ENCODE measurements around the gene EPHB2.

The EPHB2 gene

DNA sequence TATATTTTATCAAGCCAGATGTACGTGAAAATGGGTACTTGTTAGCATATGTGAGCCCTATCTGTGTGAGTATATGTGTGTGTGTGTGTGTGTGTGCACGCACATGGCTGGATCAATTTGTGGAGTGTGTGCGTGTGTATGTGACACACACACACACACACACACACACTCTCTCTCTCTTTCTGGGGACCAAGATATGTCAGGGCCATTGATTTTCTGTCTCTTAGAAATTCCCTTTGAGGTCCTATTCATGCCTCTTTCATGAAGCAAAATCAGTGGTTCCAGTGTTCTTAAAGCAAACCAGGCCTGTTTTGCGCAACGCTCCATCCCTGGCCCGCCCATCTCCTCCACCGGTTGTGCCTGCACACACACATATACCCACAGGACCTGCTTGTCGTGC lies 90.0 kb downstream of the EPHB2 start:
- Mint-ChIP-seq H3K4me1 (no peaks in the 10 kb centered on the region), H3K27me3 (peaks cover 1% of the 10 kb centered on the region), H3K27ac (no peak overlapping the region), H3K4me3 (no peak overlapping the region), H3K9me3 (no peaks in the 10 kb centered on the region), H3K36me3 (ENCODE audit: low read depth) (no peaks in the 10 kb centered on the region)
- no peak for DNase-seq
- ATAC-seq, result no peak

DNA sequence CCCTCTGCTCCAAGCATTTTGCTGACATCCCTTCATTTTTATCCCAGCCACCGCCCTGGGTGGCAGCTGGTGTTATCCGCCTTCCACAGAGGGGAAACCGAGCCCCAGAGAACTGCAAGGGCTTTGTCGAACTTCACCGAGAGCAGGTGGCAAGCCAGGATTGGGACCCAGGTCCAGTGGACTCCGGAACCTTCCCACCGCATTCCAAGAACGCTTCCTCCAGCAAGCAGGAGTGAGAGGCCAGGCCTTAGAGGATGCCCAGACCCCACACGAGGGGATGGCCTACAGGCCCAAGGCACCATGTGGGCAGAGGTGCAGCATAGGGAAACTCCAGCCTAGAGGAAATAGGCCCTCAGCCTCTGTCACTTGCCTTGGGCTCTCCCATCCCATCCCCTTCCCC lies 90.7 kb downstream of the EPHB2 start:
- DNase-seq (no peak), ATAC-seq (no peak)
- Mint-ChIP-seq H3K27me3 (peaks cover 4% of the 10 kb centered on the region), H3K4me1 (no peaks in the 10 kb centered on the region), H3K4me3 (no peak overlapping the region), H3K27ac (no peak overlapping the region), H3K36me3 (ENCODE audit: low read depth) (no peaks in the 10 kb centered on the region), H3K9me3 (no peaks in the 10 kb centered on the region)

DNA sequence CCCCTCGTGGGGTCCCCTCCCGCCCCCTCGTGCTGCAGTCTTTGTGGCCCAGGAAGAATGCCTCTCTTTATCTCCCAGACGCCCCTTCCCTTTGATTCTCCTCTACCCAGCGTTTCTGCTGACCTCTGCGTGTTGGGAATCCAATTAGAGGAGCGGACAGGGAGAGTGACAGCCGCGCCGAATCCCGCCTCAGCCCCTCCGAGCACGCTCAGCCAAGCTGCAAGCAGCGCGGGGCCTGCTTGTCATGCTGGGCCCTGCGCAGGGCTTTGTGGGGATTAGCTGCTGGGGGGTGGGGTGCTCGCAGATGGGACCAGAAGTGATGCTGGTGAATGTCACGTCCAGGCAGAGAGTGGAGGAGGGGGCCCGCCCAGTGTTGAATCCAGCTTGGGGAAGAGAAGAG lies 91.1 kb downstream of the EPHB2 start:
- H3K9me3 Mint-ChIP-seq, result no peaks in the 10 kb centered on the region
- ATAC-seq (no peak), DNase-seq (no peak)
- H3K27ac Mint-ChIP-seq, result no peak overlapping the region
- no peaks in the 10 kb centered on the region for H3K36me3 Mint-ChIP-seq (ENCODE audit: low read depth)
- peaks cover 4% of the 10 kb centered on the region for H3K27me3 Mint-ChIP-seq
- H3K4me1 Mint-ChIP-seq, result no peaks in the 10 kb centered on the region
- H3K4me3 Mint-ChIP-seq, result no peak overlapping the region

DNA sequence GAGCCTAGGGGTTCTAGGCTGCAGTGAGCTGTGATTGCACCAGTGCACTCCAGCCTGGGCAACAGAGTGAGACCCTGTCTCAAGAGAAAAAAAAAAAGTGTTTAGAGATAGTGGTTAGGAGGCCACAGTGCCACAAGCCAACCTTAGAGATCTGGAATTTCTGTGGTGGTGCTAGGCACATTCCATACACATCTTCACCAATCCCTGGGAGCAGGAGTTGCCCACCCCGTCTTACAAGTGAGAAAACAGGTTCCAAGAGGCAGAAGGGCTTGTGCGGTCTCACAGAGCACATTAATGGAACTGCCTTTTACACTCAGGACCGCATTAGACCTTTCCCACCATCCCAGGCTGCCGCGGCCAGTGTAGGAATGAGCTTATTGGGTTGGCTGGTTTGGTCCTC lies 93.2 kb downstream of the EPHB2 start:
- Mint-ChIP-seq H3K27me3 (peaks cover 4% of the 10 kb centered on the region), H3K36me3 (ENCODE audit: low read depth) (no peaks in the 10 kb centered on the region), H3K4me1 (no peaks in the 10 kb centered on the region), H3K9me3 (no peaks in the 10 kb centered on the region), H3K4me3 (no peak overlapping the region), H3K27ac (no peak overlapping the region)
- DNase-seq, result no peak
- no peak for ATAC-seq

DNA sequence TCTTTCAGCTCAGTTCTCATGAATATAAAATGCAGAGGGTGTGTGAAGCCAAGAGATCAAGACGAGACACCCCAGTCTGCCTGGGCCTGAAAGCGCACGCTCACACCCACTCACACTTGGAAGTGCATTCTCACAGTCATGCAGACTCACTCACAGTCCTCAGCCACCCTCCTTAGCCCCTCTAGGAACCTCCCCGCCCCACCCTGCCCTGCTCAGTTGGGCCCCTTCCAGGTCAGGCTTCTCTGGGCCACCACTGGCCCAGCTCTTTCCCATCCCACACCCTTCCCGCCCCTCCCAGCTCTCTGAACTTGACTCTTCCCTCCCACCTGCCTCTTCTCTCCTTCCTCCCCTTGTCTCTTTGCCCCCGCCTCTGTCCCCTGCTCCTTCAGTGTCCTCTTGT lies 93.8 kb downstream of the EPHB2 start:
- H3K9me3 Mint-ChIP-seq, result no peaks in the 10 kb centered on the region

DNA sequence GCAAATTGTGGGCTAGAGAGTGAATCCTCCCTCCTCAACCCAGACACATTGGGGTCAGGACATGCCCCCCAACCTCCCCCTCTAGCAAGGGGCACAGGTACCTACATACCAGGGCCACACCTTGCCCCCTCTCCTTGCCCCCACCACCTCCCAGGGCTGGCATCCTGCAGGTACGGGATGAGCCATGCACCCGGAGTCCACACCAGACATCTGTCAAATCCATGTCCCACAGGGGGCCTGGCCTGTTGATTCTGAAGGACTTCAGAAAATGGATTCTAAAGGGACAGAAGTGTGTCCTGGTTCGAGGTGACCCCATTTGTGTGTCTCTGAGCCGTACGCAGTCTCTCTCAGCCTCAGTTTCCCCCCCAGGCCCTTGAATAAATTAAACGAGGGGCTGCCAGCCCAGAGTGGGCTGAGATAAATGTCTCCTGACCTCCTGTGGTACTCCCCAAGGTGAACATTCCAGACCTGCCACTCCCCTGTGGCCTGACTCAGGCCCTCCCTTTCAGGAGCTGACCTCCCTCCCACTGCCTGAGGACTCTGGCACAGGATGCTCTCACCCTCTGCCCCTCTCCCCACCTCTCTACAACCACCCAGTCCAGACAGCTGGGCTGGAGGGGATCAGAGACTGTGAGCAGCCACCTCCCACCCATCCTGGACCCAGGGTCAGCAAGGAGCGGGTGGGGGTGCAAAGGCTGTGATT lies 94.5 kb downstream of the EPHB2 start:
- H3K4me1 Mint-ChIP-seq, result peaks cover 2% of the 10 kb centered on the region
- H3K27ac Mint-ChIP-seq, result no peak overlapping the region
- ATAC-seq, result no peak
- no peak overlapping the region for H3K4me3 Mint-ChIP-seq
- no peaks in the 10 kb centered on the region for H3K9me3 Mint-ChIP-seq
- H3K27me3 Mint-ChIP-seq, result peaks cover 6% of the 10 kb centered on the region
- no peak for DNase-seq
- H3K36me3 Mint-ChIP-seq (ENCODE audit: low read depth), result no peaks in the 10 kb centered on the region

More for the DNA sequence above, 93.8 kb downstream of the EPHB2 start:
- Mint-ChIP-seq H3K27ac (no peak overlapping the region), H3K4me3 (no peak overlapping the region), H3K36me3 (ENCODE audit: low read depth) (no peaks in the 10 kb centered on the region), H3K27me3 (peaks cover 4% of the 10 kb centered on the region), H3K4me1 (no peaks in the 10 kb centered on the region)
- ATAC-seq, result no peak
- no peak for DNase-seq

DNA sequence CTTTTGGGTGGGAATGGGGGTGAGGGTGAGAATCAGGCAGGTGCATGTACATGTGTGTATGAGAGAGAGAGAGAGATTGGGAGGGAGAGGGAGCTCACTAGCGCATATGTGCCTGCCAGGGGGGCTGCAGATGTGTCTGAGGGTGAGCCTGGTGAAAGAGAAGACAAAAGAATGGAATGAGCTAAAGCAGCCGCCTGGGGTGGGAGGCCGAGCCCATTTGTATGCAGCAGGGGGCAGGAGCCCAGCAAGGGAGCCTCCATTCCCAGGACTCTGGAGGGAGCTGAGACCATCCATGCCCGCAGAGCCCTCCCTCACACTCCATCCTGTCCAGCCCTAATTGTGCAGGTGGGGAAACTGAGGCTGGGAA lies 95.0 kb downstream of the EPHB2 start:
- no peak overlapping the region for H3K4me3 Mint-ChIP-seq
- no peaks in the 10 kb centered on the region for H3K36me3 Mint-ChIP-seq (ENCODE audit: low read depth)
- no peaks in the 10 kb centered on the region for H3K9me3 Mint-ChIP-seq
- H3K27me3 Mint-ChIP-seq, result peaks cover 6% of the 10 kb centered on the region
- no peak overlapping the region for H3K27ac Mint-ChIP-seq
- ATAC-seq (no peak), DNase-seq (no peak)
- H3K4me1 Mint-ChIP-seq, result peaks cover 3% of the 10 kb centered on the region

DNA sequence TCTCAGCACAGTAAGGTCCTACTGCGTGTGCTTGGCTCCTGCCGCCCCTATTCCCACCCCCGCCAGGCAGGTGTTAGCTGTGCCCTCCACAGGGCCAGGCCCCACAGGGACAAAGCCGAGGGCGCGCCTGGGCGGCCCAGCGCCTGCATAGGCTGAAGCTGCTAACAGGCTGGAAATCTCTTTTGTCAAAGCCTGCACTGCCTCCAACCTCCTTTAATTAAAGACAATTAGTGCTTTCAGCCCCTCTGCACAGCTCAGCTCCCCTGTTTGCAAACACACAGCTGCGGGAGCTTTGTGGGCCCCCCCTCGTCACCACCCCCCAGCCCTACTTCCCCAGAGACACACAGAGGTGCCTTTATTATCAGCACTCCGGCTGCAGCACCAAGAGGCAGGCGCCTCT lies 95.9 kb downstream of the EPHB2 start:
- H3K4me1 Mint-ChIP-seq, result peaks cover 4% of the 10 kb centered on the region
- H3K9me3 Mint-ChIP-seq, result no peaks in the 10 kb centered on the region
- no peak overlapping the region for H3K27ac Mint-ChIP-seq
- DNase-seq (no peak), ATAC-seq (no peak)
- no peaks in the 10 kb centered on the region for H3K36me3 Mint-ChIP-seq (ENCODE audit: low read depth)
- no peak overlapping the region for H3K4me3 Mint-ChIP-seq
- peaks cover 6% of the 10 kb centered on the region for H3K27me3 Mint-ChIP-seq

DNA sequence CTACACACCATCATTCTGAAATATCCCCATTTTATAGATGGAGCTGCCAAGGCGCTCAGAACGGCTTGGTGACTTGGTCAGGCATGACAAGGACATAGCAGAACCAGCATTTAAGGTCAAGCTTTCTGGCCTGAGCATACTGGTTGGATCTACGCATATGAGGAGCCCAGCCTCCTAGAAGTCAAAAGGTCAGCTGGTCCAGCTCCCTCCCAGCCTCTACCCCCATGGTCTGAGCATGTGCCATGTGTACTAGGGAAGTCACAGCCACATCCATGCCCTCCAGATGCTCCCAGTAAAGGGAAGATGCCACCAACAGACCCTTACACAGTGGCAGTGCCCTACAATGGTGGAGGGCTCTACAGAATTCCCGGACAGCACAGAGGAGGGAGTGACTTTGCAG lies 96.7 kb downstream of the EPHB2 start:
- ATAC-seq (no peak), DNase-seq (no peak)
- Mint-ChIP-seq H3K9me3 (no peaks in the 10 kb centered on the region), H3K27ac (no peak overlapping the region), H3K27me3 (peaks cover 6% of the 10 kb centered on the region), H3K36me3 (ENCODE audit: low read depth) (no peaks in the 10 kb centered on the region), H3K4me1 (peaks cover 4% of the 10 kb centered on the region), H3K4me3 (no peak overlapping the region)

DNA sequence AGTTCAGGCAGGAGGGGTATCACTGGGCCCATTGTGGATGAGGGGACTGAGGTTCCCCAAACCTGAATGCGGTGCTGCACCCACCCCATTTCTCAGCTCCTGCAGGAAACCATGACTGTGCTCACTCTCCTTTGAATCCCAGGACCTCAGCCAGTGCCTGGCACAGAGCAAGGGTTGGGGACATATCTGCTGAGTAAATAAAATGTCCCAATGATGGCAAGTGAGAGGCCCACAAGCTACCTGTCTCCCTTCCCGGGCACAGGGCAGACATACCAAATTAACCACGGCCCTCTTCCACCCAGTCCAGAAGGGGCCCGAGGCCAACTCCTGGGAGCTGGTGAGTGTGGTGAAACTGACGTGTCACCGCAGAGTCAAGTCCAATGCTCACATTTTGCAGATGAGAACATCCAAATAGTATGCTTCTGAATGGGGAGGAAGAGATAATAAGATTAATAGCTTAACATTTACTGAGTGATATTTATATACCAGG lies 97.6 kb downstream of the EPHB2 start:
- Mint-ChIP-seq H3K27ac (no peak overlapping the region), H3K9me3 (no peaks in the 10 kb centered on the region), H3K27me3 (peaks cover 6% of the 10 kb centered on the region), H3K36me3 (ENCODE audit: low read depth) (no peaks in the 10 kb centered on the region), H3K4me1 (peaks cover 4% of the 10 kb centered on the region), H3K4me3 (no peak overlapping the region)
- DNase-seq (no peak), ATAC-seq (no peak)

DNA sequence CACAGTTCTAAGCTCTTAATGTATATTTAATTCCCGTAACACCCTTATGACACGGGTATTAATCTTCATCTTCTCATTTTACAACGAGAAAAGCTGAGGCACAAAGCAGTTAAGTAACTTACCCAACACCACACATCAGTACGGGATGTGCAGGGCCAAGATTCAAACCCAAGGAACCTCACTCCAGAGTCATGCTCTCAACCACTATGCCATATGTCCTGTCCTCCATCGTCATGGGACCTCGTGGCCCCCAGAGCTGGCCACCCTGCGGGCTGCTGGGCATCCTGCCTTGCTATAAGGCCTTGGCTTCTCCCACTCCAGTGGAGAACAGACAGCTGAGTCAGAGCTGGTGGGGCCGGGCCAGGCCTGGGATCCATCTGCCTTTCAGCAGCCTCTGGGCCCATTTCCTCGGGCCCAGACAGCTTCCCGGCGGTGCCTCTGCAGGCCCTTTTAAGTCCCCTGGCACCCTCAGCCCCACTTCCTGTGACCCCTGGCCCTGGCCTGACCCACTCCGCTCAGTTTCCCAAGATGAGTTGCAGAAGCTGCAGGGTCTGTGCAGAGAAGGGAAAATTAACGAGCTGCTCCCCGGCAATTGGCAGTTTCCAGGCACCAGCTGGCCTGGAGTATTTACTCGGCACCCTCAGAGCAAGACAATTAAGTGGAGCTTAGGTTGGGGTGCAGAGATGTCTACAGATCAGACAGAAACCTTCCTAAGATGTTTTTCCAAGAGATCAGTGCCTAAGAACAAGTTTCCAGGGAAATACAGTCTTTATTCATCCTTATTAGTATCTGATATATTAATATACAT lies 98.2 kb downstream of the EPHB2 start:
- Mint-ChIP-seq H3K27me3 (peaks cover 6% of the 10 kb centered on the region), H3K36me3 (ENCODE audit: low read depth) (no peaks in the 10 kb centered on the region), H3K27ac (no peak overlapping the region), H3K4me3 (no peak overlapping the region), H3K4me1 (peaks cover 4% of the 10 kb centered on the region), H3K9me3 (no peaks in the 10 kb centered on the region)
- DNase-seq (no peak), ATAC-seq (no peak)

DNA sequence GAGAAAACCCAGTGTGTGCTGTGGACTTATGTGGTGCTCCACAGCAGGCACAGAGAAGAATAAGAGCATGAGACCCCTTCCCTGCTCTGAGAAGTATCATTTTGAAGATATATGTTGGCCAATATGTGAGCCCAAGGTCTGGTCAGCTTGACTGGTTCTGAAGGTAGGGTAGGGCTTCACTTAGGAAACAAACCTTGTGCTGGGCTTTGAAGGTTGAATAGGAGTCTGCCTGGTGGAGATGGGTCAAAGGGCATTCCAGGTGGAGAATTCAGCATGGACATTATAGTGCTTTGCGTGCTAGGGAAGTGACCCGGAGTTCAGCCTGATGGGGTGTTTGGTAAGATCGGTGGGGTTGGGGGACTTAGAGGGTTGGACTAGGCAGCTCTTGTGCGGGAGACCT lies 99.1 kb downstream of the EPHB2 start:
- no peaks in the 10 kb centered on the region for H3K36me3 Mint-ChIP-seq (ENCODE audit: low read depth)
- DNase-seq, result no peak
- H3K27me3 Mint-ChIP-seq, result peaks cover 6% of the 10 kb centered on the region
- H3K4me1 Mint-ChIP-seq, result peaks cover 4% of the 10 kb centered on the region
- H3K27ac Mint-ChIP-seq, result no peak overlapping the region
- H3K4me3 Mint-ChIP-seq, result no peak overlapping the region
- H3K9me3 Mint-ChIP-seq, result no peaks in the 10 kb centered on the region
- ATAC-seq, result no peak

DNA sequence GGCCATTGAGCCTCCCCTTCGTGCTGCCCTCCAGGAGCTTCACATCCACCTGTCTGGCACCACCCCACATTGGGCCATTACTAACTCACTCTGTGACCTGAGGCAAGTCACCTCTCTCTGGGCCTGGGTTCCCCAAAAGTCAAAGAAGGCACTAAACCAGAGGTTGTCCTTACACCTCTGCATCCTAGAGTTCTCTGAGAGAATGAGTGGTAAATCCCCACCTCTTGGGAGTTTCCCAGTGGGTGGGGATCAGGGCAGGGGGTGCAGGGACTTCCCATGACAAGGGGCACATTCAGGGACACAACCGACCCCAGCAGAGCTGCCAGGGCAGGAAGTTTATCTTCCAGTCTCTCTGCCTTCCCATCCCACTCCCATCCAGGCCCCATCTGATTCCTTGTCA lies 99.7 kb downstream of the EPHB2 start:
- no peak overlapping the region for H3K27ac Mint-ChIP-seq
- no peaks in the 10 kb centered on the region for H3K36me3 Mint-ChIP-seq (ENCODE audit: low read depth)
- ATAC-seq (no peak), DNase-seq (no peak)
- no peak overlapping the region for H3K4me3 Mint-ChIP-seq
- H3K9me3 Mint-ChIP-seq, result no peaks in the 10 kb centered on the region
- H3K27me3 Mint-ChIP-seq, result peaks cover 4% of the 10 kb centered on the region
- peaks cover 4% of the 10 kb centered on the region for H3K4me1 Mint-ChIP-seq

DNA sequence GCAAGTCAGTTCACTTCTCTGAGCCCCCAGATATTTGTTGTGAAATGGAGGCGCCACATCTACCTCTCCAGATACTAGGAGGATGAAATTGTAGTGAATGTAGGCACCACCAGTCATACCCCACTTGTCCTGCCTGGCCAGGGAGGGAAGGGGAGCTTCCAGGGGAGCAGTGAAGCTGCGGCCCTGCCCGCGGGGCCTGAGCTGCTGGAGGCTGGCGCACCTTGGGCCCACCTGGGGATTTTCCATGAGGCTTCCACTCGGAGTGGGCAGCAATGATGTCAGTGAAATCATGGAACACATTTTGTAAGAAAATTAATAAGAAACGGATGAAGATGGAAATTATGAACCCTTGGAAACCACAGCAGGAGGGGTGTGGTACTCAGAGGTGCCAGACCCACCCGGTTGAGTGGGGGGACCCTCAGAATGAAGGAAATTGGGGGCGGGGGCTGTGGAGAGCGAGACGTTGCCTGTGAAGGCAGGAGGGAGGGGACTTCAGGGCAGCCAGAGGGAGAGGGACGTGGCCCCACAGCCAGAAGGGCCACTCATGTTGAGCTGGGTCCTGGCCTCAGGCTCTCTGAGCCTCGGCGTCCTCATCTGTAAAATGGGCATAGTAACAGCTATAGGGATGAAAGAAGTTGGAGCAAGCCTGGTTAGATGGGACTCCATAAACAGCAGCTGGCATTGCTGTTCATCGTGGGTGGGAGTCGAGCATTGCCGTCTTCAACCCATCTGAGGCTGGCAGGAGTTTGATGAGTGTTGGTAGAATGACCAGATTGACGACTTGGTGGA lies 101.6 kb downstream of the EPHB2 start:
- Mint-ChIP-seq H3K36me3 (ENCODE audit: low read depth) (no peaks in the 10 kb centered on the region), H3K27me3 (peaks cover 2% of the 10 kb centered on the region), H3K9me3 (no peaks in the 10 kb centered on the region), H3K4me1 (peaks cover 4% of the 10 kb centered on the region), H3K4me3 (no peak overlapping the region), H3K27ac (no peak overlapping the region)
- DNase-seq (no peak), ATAC-seq (no peak)

All from activated naive CD8-positive, alpha-beta T cell treated with anti-CD3 and anti-CD28 coated beads, Interleukin-2, amount 50 U/mL, for 24 hours (primary cell).